ENCODE measurements around the gene MACROD2. TPM values are rescaled to one million over a fixed set of nuclear protein-coding genes. Genes with fewer than 3 reads are reported as not detected.

Gene MACROD2
- total and polyA plus RNA-seq, 2 experiments from 2014 or later, result 2.8 to 4.3 TPM

DNA sequence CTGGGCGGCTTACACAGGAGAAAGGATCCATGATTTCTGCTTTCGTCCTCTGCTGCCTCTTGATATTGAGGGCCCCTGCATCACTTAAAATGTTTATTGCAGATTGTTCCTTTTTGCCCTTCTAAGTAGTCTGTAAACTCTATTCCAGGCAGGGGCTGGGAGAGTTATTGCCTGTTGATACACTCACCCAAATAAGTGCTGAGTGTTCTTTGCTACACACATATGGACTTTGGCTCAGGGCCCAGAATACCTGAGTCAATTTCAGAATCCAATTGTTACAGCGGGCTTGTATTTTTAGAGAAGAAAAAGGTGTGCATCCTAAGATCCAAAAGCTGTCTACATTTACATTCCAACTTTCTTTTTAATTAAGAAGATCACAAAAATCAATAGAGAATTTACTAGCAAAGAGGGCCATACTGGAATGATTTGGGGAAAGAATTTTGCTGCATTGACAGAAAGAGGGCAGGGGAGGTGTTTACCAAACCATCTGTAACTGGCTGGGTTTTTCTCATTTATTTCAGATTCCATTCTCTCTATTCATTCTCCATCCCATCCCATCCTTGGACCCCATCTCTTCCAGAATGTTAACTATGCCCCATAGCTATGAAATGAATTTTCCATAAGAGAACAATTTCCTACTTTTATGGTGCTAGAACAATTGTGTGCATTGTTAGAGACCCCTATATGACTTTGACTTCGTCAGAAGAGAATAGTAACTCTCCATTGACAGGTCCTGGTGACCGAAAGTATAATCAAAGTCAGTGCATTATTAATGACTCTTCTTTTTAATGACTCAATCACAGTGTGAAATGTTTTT lies 1302.0 kb downstream of the MACROD2 start (continued):
- TF ChIP-seq, protein P1, sequence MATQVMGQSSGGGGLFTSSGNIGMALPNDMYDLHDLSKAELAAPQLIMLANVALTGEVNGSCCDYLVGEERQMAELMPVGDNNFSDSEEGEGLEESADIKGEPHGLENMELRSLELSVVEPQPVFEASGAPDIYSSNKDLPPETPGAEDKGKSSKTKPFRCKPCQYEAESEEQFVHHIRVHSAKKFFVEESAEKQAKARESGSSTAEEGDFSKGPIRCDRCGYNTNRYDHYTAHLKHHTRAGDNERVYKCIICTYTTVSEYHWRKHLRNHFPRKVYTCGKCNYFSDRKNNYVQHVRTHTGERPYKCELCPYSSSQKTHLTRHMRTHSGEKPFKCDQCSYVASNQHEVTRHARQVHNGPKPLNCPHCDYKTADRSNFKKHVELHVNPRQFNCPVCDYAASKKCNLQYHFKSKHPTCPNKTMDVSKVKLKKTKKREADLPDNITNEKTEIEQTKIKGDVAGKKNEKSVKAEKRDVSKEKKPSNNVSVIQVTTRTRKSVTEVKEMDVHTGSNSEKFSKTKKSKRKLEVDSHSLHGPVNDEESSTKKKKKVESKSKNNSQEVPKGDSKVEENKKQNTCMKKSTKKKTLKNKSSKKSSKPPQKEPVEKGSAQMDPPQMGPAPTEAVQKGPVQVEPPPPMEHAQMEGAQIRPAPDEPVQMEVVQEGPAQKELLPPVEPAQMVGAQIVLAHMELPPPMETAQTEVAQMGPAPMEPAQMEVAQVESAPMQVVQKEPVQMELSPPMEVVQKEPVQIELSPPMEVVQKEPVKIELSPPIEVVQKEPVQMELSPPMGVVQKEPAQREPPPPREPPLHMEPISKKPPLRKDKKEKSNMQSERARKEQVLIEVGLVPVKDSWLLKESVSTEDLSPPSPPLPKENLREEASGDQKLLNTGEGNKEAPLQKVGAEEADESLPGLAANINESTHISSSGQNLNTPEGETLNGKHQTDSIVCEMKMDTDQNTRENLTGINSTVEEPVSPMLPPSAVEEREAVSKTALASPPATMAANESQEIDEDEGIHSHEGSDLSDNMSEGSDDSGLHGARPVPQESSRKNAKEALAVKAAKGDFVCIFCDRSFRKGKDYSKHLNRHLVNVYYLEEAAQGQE (IDR thresholded peaks at IDR 0.05; ENCODE audit: unreplicated experiment), result no peak

DNA sequence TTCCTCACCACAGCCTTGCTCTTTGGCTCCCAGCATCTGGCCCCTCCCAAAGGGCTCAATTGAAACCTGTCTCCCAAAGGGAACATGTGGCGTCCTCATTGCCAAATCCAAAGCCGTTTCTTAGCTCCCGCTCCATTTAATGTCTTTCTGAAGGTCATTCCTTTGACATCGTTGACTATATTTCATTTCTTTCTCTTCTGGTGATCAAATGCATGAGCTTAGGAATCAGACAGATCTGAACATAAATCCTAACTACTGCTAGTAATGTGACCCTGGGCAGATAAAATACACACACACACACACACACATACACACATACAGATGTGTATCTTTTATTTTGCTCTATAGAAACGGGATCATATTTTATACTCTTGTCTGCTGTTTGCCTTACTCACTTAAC lies 1306.8 kb downstream of the MACROD2 start:
- DNase-seq (ENCODE audit: low spot score), result no peak
- no peak for TF ChIP-seq NANOG (IDR thresholded peaks at IDR 0.05; ENCODE audit: borderline replicate concordance)
- no peak for TF ChIP-seq POLR2AphosphoS5 (IDR thresholded peaks at IDR 0.05; ENCODE audit: low read depth)
- TF ChIP-seq, protein P1 (IDR thresholded peaks at IDR 0.05; ENCODE audit: unreplicated experiment), result no peak
- TF ChIP-seq CREB1 (CRISPR knock-in tag; IDR thresholded peaks at IDR 0.05; ENCODE audit: low read depth), result no peak
- TF ChIP-seq EZH2 (IDR thresholded peaks at IDR 0.05; ENCODE audit: low read depth, unreplicated experiment), result no peak
- TF ChIP-seq ZNF114 (CRISPR knock-in tag; IDR thresholded peaks at IDR 0.05), result no peak
- no peak for TF ChIP-seq ZNF331 (CRISPR knock-in tag; IDR thresholded peaks at IDR 0.05; ENCODE audit: low read depth)
- no peak for TF ChIP-seq STAT1 (IDR thresholded peaks at IDR 0.05; ENCODE audit: unreplicated experiment)
- TF ChIP-seq JUNB (IDR thresholded peaks at IDR 0.05; ENCODE audit: unreplicated experiment), result no peak
- H3K36me3 Mint-ChIP-seq (ENCODE audit: low read depth), result 0 out of 3 replicates have a peak, but pooled peaks cover 5% of the 10 kb centered on the region

More for the DNA sequence above, 1306.8 kb downstream of the MACROD2 start:
- Histone ChIP-seq H3K36me3 (ENCODE audit: insufficient read depth) (no peaks in the 10 kb centered on the region), H4K20me1 (replicated peaks; ENCODE audit: insufficient read depth) (no peaks in the 10 kb centered on the region), H3K79me2 (replicated peaks; ENCODE audit: insufficient read depth) (no peaks in the 10 kb centered on the region), H3F3A (replicated peaks; ENCODE audit: low read depth) (no peaks in the 10 kb centered on the region), H3K4me2 (no peak overlapping the region), H3K27me3 (ENCODE audit: insufficient read depth) (no peaks in the 10 kb centered on the region), H2AFZ (no peak overlapping the region), H3K9me2 (ENCODE audit: insufficient read depth) (peaks cover 13% of the 10 kb centered on the region; the same call in 1 of the 2 replicates), H3K27ac (ENCODE audit: low read depth) (no peak overlapping the region), H3K4me3 (no peak overlapping the region), H3K4me1 (ENCODE audit: insufficient read depth) (no peaks in the 10 kb centered on the region)
- peaks cover 6% of the 10 kb centered on the region for H3K27me3 Mint-ChIP-seq (ENCODE audit: insufficient read depth, low read depth, poor library complexity)
- H3K4me3 Mint-ChIP-seq, result no peak overlapping the region
- H3K4me1 Mint-ChIP-seq, result no peaks in the 10 kb centered on the region
- H3K9me3 Mint-ChIP-seq, result no peaks in the 10 kb centered on the region; the same call in 1 of the 3 replicates
- ATAC-seq, result no peak
- H3K27ac Mint-ChIP-seq, result no peak overlapping the region

Data from GM23338 (cell line).